Panc1 (cell line): ENCODE data around the gene PIGO. TPM values are rescaled to one million over a fixed set of nuclear protein-coding genes. Genes with fewer than 3 reads are reported as not detected.

Source experiments
- ATAC-seq: fragments of 200-7000 bp; cut with Tn5 transposase; 2 replicates; pipeline ENCODE4 v1.9.1; 2020; ENCODE audit warnings: mild to moderate bottlenecking, moderate library complexity
- BruUV-seq: library from RNA; stranded (reverse); fragments of 400-500 nt; replicated peaks from 2 replicates; lab custom pipeline; 2021; lab: Mats Ljungman, UMichigan
- CTCF ChIA-PET: fragments of 300-600 bp; sonication (Branson Sonifier 250); formaldehyde crosslinking; loops from one replicate; lab custom pipeline; 2022; ENCODE audit warnings: antibody characterized with exemption; lab: Charles Lee
- POLR2A ChIA-PET: fragments of 300-600 bp; sonication (Branson Sonifier 250); formaldehyde crosslinking; loops from one replicate; lab custom pipeline; 2022; ENCODE audit warnings: antibody characterized with exemption; lab: Charles Lee
- DNase-seq: peaks from one replicate; pipeline ENCODE4 v3.0.0-alpha.2; 2010; ENCODE audit warnings: low read depth, low spot score
- H3K27ac ChIP-seq: 2 replicates; pipeline ENCODE4 v1.5.1; 2011; ENCODE audit warnings: mild to moderate bottlenecking, low read length, inconsistent platforms
- H3K27me3 ChIP-seq: fragments of 200-500 bp; sonication (Bioruptor generic); 2 replicates; pipeline ENCODE4 v1.6.0; 2014; ENCODE audit warnings: low read length, inconsistent platforms; ENCODE audit not compliant: control insufficient read depth, insufficient read depth
- H3K36me3 ChIP-seq: fragments of 200-500 bp; sonication (Bioruptor generic); 2 replicates; pipeline ENCODE4 v1.5.1; 2014; ENCODE audit warnings: inconsistent platforms, mild to moderate bottlenecking, low read length, moderate library complexity; ENCODE audit not compliant: control insufficient read depth, insufficient read depth
- H3K4me1 ChIP-seq: 2 replicates; pipeline ENCODE4 v1.5.1; 2011; ENCODE audit warnings: inconsistent platforms, mild to moderate bottlenecking, low read length, moderate library complexity; ENCODE audit not compliant: control insufficient read depth, insufficient read depth
- H3K4me3 ChIP-seq, 2 experiments: 2 replicates each; pipeline ENCODE4 v1.5.1; 2011 to 2012; ENCODE audit warnings: low read depth in 2 of 2, low read length in 2 of 2, mild to moderate bottlenecking in 2 of 2, inconsistent platforms in 1 of 2, moderate library complexity in 1 of 2
- H3K9me3 ChIP-seq: fragments of 200-500 bp; sonication (Bioruptor generic); 2 replicates; pipeline ENCODE4 v1.5.1; 2014; ENCODE audit warnings: low read depth, mild to moderate bottlenecking, inconsistent platforms, low read length, moderate library complexity; ENCODE audit not compliant: control insufficient read depth, insufficient read depth
- POLR2AphosphoS5 ChIP-seq: IDR thresholded peaks from 2 replicates; pipeline ENCODE4 v1.6.1; 2012; ENCODE audit warnings: mild to moderate bottlenecking, low read depth, low read length, moderate library complexity
- SIN3A ChIP-seq: IDR thresholded peaks from 2 replicates; pipeline ENCODE4 v1.6.1; 2012; ENCODE audit warnings: low read depth, mild to moderate bottlenecking, low read length, moderate library complexity, borderline replicate concordance; ENCODE audit not compliant: insufficient read depth
- TCF7L2 ChIP-seq: IDR thresholded peaks from 2 replicates; pipeline ENCODE4 v1.6.1; 2011; ENCODE audit warnings: mild to moderate bottlenecking, low read depth, low read length, inconsistent platforms
- in situ Hi-C: cut with HindIII; loops from 2 replicates; pipeline ENCODE4 v1.10.0; 2016; ENCODE audit warnings: low sequenced_read_pairs, low pct_unique_long_range_greater_than_20kb
- intact Hi-C: fragments of 100-400 bp; cut with micrococcal nuclease; formaldehyde crosslinking; loops from one replicate; pipeline ENCODE4 v1.10.0; 2022; ENCODE audit not compliant: unreplicated experiment
- total RNA-seq: library from RNA; stranded (reverse); gene quantifications from one replicate; pipeline ENCODE4 v1.2.1, GENCODE V29; 2021; ENCODE audit not compliant: unreplicated experiment
- TF ChIP-seq, protein P1 (sequence below), 2 experiments: IDR thresholded peaks; 2 replicates each; pipeline ENCODE4 v1.6.1; 2011 to 2012; ENCODE audit warnings: low read depth in 2 of 2, control low read depth in 1 of 2, low read length in 1 of 2, mild to moderate bottlenecking in 1 of 2, moderate library complexity in 1 of 2; ENCODE audit not compliant: insufficient read depth in 1 of 2
- TF ChIP-seq, protein P2 (sequence below): fragments of 450-650 bp; IDR thresholded peaks from 2 replicates; pipeline ENCODE4 v1.5.1; 2017; ENCODE audit warnings: mild to moderate bottlenecking

Gene PIGO
- total RNA-seq, 1 experiment from 2014 or later = 58.7 TPM

DNA sequence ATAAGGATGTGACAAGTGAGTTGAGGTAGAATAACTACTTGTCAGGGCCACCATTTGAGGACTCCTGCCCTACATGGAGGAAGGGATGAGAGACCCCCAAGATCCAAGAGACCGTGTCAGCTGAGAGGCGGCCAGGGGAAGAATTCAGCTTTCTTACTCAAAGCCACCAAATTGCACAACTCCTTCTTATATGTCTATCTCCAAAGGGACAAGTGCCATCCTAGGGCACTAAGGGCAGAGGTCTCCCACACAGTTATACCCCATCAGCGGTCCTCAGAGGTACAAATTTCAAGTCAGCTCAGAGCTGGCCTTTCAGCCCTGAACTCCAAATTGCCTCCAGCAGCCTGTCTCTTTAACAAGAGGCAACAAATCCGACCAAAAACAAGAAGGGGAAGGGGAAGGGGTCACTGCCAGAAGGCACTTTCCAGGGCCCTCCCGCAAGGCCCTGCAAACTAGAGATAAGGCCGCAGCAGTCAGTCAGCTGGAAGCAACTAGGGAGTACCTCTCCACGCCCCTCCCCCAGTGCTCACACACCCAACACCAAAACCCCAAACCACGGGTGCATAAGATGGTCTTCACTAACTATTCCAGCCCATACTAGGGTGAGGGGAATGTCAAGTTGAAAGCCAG lies 12.7 kb upstream of the PIGO start:
- BruUV-seq = no TSS peak
- TF ChIP-seq POLR2AphosphoS5 (no peak), SIN3A (no peak), TCF7L2 (no peak)
- TF ChIP-seq, protein P1, sequence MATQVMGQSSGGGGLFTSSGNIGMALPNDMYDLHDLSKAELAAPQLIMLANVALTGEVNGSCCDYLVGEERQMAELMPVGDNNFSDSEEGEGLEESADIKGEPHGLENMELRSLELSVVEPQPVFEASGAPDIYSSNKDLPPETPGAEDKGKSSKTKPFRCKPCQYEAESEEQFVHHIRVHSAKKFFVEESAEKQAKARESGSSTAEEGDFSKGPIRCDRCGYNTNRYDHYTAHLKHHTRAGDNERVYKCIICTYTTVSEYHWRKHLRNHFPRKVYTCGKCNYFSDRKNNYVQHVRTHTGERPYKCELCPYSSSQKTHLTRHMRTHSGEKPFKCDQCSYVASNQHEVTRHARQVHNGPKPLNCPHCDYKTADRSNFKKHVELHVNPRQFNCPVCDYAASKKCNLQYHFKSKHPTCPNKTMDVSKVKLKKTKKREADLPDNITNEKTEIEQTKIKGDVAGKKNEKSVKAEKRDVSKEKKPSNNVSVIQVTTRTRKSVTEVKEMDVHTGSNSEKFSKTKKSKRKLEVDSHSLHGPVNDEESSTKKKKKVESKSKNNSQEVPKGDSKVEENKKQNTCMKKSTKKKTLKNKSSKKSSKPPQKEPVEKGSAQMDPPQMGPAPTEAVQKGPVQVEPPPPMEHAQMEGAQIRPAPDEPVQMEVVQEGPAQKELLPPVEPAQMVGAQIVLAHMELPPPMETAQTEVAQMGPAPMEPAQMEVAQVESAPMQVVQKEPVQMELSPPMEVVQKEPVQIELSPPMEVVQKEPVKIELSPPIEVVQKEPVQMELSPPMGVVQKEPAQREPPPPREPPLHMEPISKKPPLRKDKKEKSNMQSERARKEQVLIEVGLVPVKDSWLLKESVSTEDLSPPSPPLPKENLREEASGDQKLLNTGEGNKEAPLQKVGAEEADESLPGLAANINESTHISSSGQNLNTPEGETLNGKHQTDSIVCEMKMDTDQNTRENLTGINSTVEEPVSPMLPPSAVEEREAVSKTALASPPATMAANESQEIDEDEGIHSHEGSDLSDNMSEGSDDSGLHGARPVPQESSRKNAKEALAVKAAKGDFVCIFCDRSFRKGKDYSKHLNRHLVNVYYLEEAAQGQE (IDR thresholded peaks at IDR 0.05; ENCODE audit: insufficient read depth in 1 of 2, low read depth in 2 of 2, low read length in 1 of 2) = no peak
- TF ChIP-seq, protein P2, sequence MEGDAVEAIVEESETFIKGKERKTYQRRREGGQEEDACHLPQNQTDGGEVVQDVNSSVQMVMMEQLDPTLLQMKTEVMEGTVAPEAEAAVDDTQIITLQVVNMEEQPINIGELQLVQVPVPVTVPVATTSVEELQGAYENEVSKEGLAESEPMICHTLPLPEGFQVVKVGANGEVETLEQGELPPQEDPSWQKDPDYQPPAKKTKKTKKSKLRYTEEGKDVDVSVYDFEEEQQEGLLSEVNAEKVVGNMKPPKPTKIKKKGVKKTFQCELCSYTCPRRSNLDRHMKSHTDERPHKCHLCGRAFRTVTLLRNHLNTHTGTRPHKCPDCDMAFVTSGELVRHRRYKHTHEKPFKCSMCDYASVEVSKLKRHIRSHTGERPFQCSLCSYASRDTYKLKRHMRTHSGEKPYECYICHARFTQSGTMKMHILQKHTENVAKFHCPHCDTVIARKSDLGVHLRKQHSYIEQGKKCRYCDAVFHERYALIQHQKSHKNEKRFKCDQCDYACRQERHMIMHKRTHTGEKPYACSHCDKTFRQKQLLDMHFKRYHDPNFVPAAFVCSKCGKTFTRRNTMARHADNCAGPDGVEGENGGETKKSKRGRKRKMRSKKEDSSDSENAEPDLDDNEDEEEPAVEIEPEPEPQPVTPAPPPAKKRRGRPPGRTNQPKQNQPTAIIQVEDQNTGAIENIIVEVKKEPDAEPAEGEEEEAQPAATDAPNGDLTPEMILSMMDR = no peak
- Histone ChIP-seq H3K9me3 (no peaks in the 10 kb centered on the region), H3K4me3 (no peak overlapping the region), H3K36me3 (no peaks in the 10 kb centered on the region), H3K4me1 (peaks cover 31% of the 10 kb centered on the region), H3K27me3 (no peaks in the 10 kb centered on the region), H3K27ac (no peak overlapping the region)
- DNase-seq = no peak
- POLR2A ChIA-PET = interaction anchor here (1.0 kb wide), 1 partner anchor 11 kb away, joined by 3 read pairs; no protein-coding TSS in a partner anchor
- intact Hi-C loops = no loop called here
- in situ Hi-C loops = no loop called here
- CTCF ChIA-PET = interaction anchor here (0.6 kb wide), 2 partner anchors 67 to 417 kb away, joined by 3 to 5 read pairs; no protein-coding TSS in a partner anchor
- no peak for ATAC-seq

DNA sequence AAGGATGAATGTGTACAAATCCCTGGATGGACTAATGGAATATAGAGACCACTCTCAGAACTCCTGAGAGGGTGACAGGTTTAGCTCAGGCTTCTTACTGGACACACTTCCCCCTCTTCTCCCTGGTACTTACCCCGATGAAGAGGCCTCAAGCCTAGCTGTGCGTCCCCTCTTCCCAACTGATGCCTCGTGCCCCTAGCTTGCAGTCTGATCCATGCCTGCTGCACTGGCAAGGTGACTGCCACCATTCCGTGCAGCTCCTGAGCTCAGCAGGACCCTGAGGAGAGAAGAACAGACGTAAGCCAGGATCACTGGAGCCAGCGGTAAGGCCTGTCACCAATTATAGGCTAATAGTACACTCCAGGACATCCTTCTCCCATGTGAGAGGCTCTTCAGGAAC lies 12.1 kb upstream of the PIGO start:
- intact Hi-C loops = no loop called here
- DNase-seq (no peak), ATAC-seq (no peak)
- no peaks in the 10 kb centered on the region for H3K9me3 ChIP-seq
- peaks cover 31% of the 10 kb centered on the region for H3K4me1 ChIP-seq
- H3K4me3 ChIP-seq = no peak overlapping the region
- no TSS peak for BruUV-seq
- no peaks in the 10 kb centered on the region for H3K27me3 ChIP-seq
- ChIA-PET CTCF (interaction anchor here (0.6 kb wide), 1 partner anchor 416 kb away, joined by 5 read pairs; no protein-coding TSS in a partner anchor), POLR2A (interaction anchor here (1.0 kb wide), 1 partner anchor 11 kb away, joined by 3 read pairs; no protein-coding TSS in a partner anchor)
- in situ Hi-C loops = no loop called here
- no peaks in the 10 kb centered on the region for H3K36me3 ChIP-seq
- H3K27ac ChIP-seq = no peak overlapping the region
- TF ChIP-seq POLR2AphosphoS5 = no peak
- TF ChIP-seq, protein P2 = no peak
- TF ChIP-seq, protein P1 (IDR thresholded peaks at IDR 0.05; ENCODE audit: insufficient read depth in 1 of 2, low read depth in 2 of 2, low read length in 1 of 2) = no peak
- TF ChIP-seq TCF7L2 = no peak
- no peak for TF ChIP-seq SIN3A
